ENCODE measurements around the gene RNF44. TPM values are rescaled to one million over a fixed set of nuclear protein-coding genes. Genes with fewer than 3 reads are reported as not detected.

Gene RNF44
- total and polyA plus RNA-seq, 2 of the 13 experiments (the other 11 are each of a cell fraction or from before 2014, with no cell fraction given) = 9.2 to 16.8 TPM

DNA sequence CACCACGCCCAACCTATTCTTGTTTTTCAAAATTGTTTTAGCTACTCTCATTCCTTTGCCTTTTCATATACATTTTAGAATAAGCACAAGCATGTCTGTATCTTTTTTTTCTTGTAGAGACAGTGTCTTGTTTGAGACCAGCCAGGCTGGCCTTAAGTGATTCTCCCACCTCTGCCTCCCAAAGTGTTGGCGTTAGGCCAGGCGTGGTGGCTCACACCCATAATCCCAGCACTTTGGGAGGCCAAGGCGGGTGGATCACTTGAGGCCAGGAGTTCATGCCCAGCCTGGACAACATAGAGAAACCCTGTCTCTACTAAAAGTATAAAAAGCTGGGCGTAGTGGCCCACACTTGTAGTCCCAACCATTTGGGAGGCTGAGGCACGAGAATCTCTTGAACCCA is 13.1 kb downstream of the RNF44 start (continued):
- TF ChIP-seq CBX1 (IDR thresholded peaks at IDR 0.05; ENCODE audit: low read depth) = no peak
- TF ChIP-seq CSRNP2 (CRISPR knock-in tag; conservative IDR thresholded peaks at IDR 0.05; ENCODE audit: low read depth) = no peak
- no peak for TF ChIP-seq PRDM15 (CRISPR knock-in tag; IDR thresholded peaks at IDR 0.05)
- no peak for TF ChIP-seq ZKSCAN1 (IDR thresholded peaks at IDR 0.05; ENCODE audit: low read length)
- TF ChIP-seq, protein P1, sequence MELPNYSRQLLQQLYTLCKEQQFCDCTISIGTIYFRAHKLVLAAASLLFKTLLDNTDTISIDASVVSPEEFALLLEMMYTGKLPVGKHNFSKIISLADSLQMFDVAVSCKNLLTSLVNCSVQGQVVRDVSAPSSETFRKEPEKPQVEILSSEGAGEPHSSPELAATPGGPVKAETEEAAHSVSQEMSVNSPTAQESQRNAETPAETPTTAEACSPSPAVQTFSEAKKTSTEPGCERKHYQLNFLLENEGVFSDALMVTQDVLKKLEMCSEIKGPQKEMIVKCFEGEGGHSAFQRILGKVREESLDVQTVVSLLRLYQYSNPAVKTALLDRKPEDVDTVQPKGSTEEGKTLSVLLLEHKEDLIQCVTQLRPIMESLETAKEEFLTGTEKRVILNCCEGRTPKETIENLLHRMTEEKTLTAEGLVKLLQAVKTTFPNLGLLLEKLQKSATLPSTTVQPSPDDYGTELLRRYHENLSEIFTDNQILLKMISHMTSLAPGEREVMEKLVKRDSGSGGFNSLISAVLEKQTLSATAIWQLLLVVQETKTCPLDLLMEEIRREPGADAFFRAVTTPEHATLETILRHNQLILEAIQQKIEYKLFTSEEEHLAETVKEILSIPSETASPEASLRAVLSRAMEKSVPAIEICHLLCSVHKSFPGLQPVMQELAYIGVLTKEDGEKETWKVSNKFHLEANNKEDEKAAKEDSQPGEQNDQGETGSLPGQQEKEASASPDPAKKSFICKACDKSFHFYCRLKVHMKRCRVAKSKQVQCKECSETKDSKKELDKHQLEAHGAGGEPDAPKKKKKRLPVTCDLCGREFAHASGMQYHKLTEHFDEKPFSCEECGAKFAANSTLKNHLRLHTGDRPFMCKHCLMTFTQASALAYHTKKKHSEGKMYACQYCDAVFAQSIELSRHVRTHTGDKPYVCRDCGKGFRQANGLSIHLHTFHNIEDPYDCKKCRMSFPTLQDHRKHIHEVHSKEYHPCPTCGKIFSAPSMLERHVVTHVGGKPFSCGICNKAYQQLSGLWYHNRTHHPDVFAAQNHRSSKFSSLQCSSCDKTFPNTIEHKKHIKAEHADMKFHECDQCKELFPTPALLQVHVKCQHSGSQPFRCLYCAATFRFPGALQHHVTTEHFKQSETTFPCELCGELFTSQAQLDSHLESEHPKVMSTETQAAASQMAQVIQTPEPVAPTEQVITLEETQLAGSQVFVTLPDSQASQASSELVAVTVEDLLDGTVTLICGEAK (IDR thresholded peaks at IDR 0.05) = no peak
- TF ChIP-seq, protein P1 (CRISPR knock-in tag; IDR thresholded peaks at IDR 0.05) = no peak

Data from HepG2 (cell line).